DOHH2 (cell line): ENCODE measurements around the gene CLRN3.

Source experiments
- EZH2phosphoT487 ChIP-seq: fragments of 200-600 bp; sonication (generic); IDR thresholded peaks from 2 replicates; pipeline ENCODE4 v1.6.1; 2017; ENCODE audit warnings: borderline replicate concordance, mild to moderate bottlenecking, antibody characterized with exemption, low read length, moderate library complexity, mixed read lengths
- TF ChIP-seq, protein P1 (sequence below): fragments of 200-600 bp; sonication (generic); IDR thresholded peaks from one replicate; pipeline ENCODE4 v1.5.1; 2014; ENCODE audit warnings: antibody characterized with exemption, mild to moderate bottlenecking, low read depth, low read length; ENCODE audit not compliant: poor library complexity, severe bottlenecking

- TF ChIP-seq, protein P1, sequence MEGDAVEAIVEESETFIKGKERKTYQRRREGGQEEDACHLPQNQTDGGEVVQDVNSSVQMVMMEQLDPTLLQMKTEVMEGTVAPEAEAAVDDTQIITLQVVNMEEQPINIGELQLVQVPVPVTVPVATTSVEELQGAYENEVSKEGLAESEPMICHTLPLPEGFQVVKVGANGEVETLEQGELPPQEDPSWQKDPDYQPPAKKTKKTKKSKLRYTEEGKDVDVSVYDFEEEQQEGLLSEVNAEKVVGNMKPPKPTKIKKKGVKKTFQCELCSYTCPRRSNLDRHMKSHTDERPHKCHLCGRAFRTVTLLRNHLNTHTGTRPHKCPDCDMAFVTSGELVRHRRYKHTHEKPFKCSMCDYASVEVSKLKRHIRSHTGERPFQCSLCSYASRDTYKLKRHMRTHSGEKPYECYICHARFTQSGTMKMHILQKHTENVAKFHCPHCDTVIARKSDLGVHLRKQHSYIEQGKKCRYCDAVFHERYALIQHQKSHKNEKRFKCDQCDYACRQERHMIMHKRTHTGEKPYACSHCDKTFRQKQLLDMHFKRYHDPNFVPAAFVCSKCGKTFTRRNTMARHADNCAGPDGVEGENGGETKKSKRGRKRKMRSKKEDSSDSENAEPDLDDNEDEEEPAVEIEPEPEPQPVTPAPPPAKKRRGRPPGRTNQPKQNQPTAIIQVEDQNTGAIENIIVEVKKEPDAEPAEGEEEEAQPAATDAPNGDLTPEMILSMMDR = no peak
- no peak for TF ChIP-seq EZH2phosphoT487
Observed at GRCh38 chr10:127867805-127868204, 24.9 kb downstream of the CLRN3 start.
